PC-3 (cell line): ENCODE measurements around the gene ERFL. TPM values are rescaled to one million over a fixed set of nuclear protein-coding genes. Genes with fewer than 3 reads are reported as not detected.

Experiments used
- ATAC-seq: fragments of 200-7000 bp; cut with Tn5 transposase; 2 replicates; pipeline ENCODE4 v1.9.1; 2020; ENCODE audit warnings: mild to moderate bottlenecking, moderate library complexity
- BruUV-seq: library from RNA; stranded (reverse); fragments of 400-500 nt; replicated peaks from 2 replicates; lab custom pipeline; 2021; lab: Mats Ljungman, UMichigan
- CTCF ChIA-PET: fragments of 300-600 bp; sonication (Branson Sonifier 250); formaldehyde crosslinking; loops from one replicate; lab custom pipeline; 2022; ENCODE audit warnings: antibody characterized with exemption; lab: Charles Lee
- POLR2A ChIA-PET: fragments of 300-600 bp; sonication (Branson Sonifier 250); formaldehyde crosslinking; loops from one replicate; lab custom pipeline; 2022; ENCODE audit warnings: antibody characterized with exemption; ENCODE audit not compliant: unreplicated experiment; lab: Charles Lee
- DNase-seq: peaks from one replicate; pipeline ENCODE4 v3.0.0-alpha.2; 2015
- H2AFZ ChIP-seq: fragments of 300-600 bp; sonication (generic); 2 replicates; pipeline ENCODE4 v1.6.0; 2016; ENCODE audit warnings: antibody characterized with exemption, low read length
- H3F3A ChIP-seq: fragments of 300-600 bp; sonication (generic); one replicate; pipeline ENCODE4 v1.6.0; 2017; ENCODE audit warnings: antibody characterized with exemption, low read length, control low read depth, mild to moderate bottlenecking; ENCODE audit not compliant: unreplicated experiment
- H3K27ac ChIP-seq: fragments of 300-600 bp; sonication (generic); 2 replicates; pipeline ENCODE4 v1.5.1; 2016; ENCODE audit warnings: mild to moderate bottlenecking, low read length
- H3K27me3 ChIP-seq: fragments of 300-600 bp; sonication (generic); 2 replicates; pipeline ENCODE4 v1.6.1; 2016; ENCODE audit warnings: low read length, mixed read lengths
- H3K36me3 ChIP-seq: fragments of 300-600 bp; sonication (generic); 2 replicates; pipeline ENCODE4 v1.6.1; 2016; ENCODE audit warnings: low read depth, mixed run types, low read length, mixed read lengths
- H3K4me1 ChIP-seq: fragments of 300-600 bp; sonication (generic); 2 replicates; pipeline ENCODE4 v1.5.1; 2016; ENCODE audit warnings: low read length; ENCODE audit not compliant: insufficient read depth
- H3K4me2 ChIP-seq: fragments of 300-600 bp; sonication (generic); 2 replicates; pipeline ENCODE4 v1.6.0; 2016; ENCODE audit warnings: low read length
- H3K4me3 ChIP-seq: fragments of 300-600 bp; sonication (generic); 2 replicates; pipeline ENCODE4 v1.5.1; 2016; ENCODE audit warnings: mild to moderate bottlenecking, low read length, mixed read lengths
- H3K79me2 ChIP-seq: fragments of 300-600 bp; sonication (generic); 2 replicates; pipeline ENCODE4 v1.6.1; 2017; ENCODE audit warnings: low read length, mixed read lengths
- H3K9ac ChIP-seq: fragments of 300-600 bp; sonication (generic); 2 replicates; pipeline ENCODE4 v1.6.0; 2016; ENCODE audit warnings: mild to moderate bottlenecking, low read length
- H3K9me2 ChIP-seq: fragments of 300-600 bp; sonication (generic); replicated peaks from 2 replicates; pipeline ENCODE4 v1.6.1; 2016; ENCODE audit warnings: mixed run types, low read length, mixed read lengths
- H3K9me3 ChIP-seq: fragments of 300-600 bp; sonication (generic); 2 replicates; pipeline ENCODE4 v1.6.1; 2016; ENCODE audit warnings: low read length, mixed read lengths
- H4K20me1 ChIP-seq: fragments of 300-600 bp; sonication (generic); 2 replicates; pipeline ENCODE4 v1.6.1; 2016; ENCODE audit warnings: low read length, mixed read lengths
- EZH2 ChIP-seq: fragments of 300-600 bp; sonication (generic); IDR thresholded peaks from one replicate; pipeline ENCODE4 v1.6.1; 2017; ENCODE audit warnings: antibody characterized with exemption, mild to moderate bottlenecking, low read length; ENCODE audit not compliant: unreplicated experiment
- EZH2phosphoT487 ChIP-seq: fragments of 300-600 bp; sonication (generic); IDR thresholded peaks from 2 replicates; pipeline ENCODE4 v1.6.1; 2018; ENCODE audit warnings: mild to moderate bottlenecking, antibody characterized with exemption, low read length, borderline replicate concordance
- intact Hi-C: fragments of 100-400 bp; cut with micrococcal nuclease; formaldehyde crosslinking; loops from 2 replicates; pipeline ENCODE4 v1.9.0; 2023
- total RNA-seq: library from RNA; depleted of rRNA; stranded (reverse); fragments of >200 nt; gene quantifications from 2 replicates; pipeline ENCODE4 v1.2.3, GENCODE V29; 2014
- TF ChIP-seq, protein P1 (sequence below): fragments of 300-600 bp; sonication (generic); conservative IDR thresholded peaks from 2 replicates; pipeline ENCODE4 v1.5.1; 2017; ENCODE audit warnings: antibody characterized with exemption, low read depth, mild to moderate bottlenecking, low read length

ERFL gene
- total RNA-seq, 1 experiment from 2014 or later, result 0.11 TPM

DNA sequence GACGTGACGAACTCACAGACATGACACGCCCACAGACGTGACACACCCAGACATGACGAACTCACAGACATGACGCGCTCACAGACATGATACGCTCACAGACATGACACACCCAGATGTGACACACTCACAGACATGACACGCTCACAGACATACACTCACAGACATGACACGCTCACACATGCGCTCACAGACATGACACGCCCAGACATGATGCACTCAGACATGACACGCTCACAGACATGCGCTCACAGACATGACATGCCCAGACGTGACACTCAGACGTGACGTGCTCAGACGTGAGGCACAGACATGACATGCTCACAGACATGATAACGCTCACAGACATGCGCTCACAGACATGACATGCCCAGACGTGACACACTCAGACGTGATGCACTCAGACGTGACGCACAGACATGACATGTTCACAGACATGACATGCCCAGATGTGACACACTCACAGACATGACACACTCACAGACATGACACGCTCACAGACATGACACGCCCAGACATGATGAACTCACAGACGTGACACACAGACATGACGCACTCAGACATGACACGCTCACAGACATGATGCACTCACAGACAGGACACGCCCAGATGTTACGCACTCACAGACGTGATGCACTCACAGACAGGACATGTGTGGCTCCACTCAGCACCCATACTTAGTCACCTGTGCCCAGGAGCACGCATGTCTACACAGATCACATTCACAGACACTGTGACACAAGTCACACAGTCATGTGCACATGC, 8.1 kb downstream of the ERFL start:
- intact Hi-C loops, result no loop called here
- ChIA-PET CTCF (no interaction called here), POLR2A (no interaction called here)
- no peak for TF ChIP-seq EZH2
- TF ChIP-seq, protein P1, sequence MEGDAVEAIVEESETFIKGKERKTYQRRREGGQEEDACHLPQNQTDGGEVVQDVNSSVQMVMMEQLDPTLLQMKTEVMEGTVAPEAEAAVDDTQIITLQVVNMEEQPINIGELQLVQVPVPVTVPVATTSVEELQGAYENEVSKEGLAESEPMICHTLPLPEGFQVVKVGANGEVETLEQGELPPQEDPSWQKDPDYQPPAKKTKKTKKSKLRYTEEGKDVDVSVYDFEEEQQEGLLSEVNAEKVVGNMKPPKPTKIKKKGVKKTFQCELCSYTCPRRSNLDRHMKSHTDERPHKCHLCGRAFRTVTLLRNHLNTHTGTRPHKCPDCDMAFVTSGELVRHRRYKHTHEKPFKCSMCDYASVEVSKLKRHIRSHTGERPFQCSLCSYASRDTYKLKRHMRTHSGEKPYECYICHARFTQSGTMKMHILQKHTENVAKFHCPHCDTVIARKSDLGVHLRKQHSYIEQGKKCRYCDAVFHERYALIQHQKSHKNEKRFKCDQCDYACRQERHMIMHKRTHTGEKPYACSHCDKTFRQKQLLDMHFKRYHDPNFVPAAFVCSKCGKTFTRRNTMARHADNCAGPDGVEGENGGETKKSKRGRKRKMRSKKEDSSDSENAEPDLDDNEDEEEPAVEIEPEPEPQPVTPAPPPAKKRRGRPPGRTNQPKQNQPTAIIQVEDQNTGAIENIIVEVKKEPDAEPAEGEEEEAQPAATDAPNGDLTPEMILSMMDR, result no peak
- TF ChIP-seq EZH2phosphoT487, result no peak
- ATAC-seq (no peak), DNase-seq (no peak)
- H3K9me3 ChIP-seq, result no peaks in the 10 kb centered on the region
- peaks cover 11% of the 10 kb centered on the region for H3K27me3 ChIP-seq
- H3K9me2 ChIP-seq, result no peaks in the 10 kb centered on the region
- H3K4me3 ChIP-seq, result no peak overlapping the region
- no peaks in the 10 kb centered on the region for H3K36me3 ChIP-seq
- no peak overlapping the region for H3K4me2 ChIP-seq
- H4K20me1 ChIP-seq, result no peaks in the 10 kb centered on the region
- no peaks in the 10 kb centered on the region for H3K79me2 ChIP-seq
- no peak overlapping the region for H2AFZ ChIP-seq
- H3K4me1 ChIP-seq, result no peaks in the 10 kb centered on the region
- H3K9ac ChIP-seq, result no peak overlapping the region
- BruUV-seq, result no TSS peak
- no peaks in the 10 kb centered on the region for H3F3A ChIP-seq
- no peak overlapping the region for H3K27ac ChIP-seq

DNA sequence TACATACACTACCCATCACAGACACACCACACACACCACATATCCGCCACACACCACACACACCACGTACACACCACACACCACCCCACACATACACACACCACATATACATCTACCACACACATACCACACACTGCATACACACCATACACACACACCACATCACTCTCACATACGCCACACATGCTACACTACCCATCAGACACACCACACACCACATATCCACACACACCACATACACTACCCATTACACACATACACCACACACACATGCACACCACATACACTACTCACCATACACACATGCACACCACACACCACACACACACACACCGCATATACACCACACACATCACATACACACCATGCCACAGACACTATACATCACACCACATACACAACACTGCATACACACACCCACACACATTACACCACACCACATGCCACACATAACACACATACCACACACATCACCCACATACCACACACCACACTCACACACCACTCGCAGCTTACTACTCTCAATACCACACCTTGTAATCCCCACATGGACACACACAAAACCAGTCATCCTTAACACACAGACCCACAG, 9.5 kb downstream of the ERFL start:
- TF ChIP-seq EZH2phosphoT487 (no peak), EZH2 (no peak)
- ATAC-seq, result no peak
- H3K4me1 ChIP-seq, result no peaks in the 10 kb centered on the region
- H3K79me2 ChIP-seq, result no peaks in the 10 kb centered on the region
- no peak overlapping the region for H2AFZ ChIP-seq
- ChIA-PET POLR2A (no interaction called here), CTCF (no interaction called here)
- H3K27me3 ChIP-seq, result peaks cover 18% of the 10 kb centered on the region
- H3K9me2 ChIP-seq, result no peaks in the 10 kb centered on the region
- no peaks in the 10 kb centered on the region for H3K36me3 ChIP-seq
- DNase-seq, result no peak
- no TSS peak for BruUV-seq
- no peaks in the 10 kb centered on the region for H3K9me3 ChIP-seq
- H3K4me2 ChIP-seq, result no peak overlapping the region
- H3K27ac ChIP-seq, result no peak overlapping the region
- H3F3A ChIP-seq, result no peaks in the 10 kb centered on the region
- H3K9ac ChIP-seq, result no peak overlapping the region
- intact Hi-C loops, result no loop called here
- H4K20me1 ChIP-seq, result no peaks in the 10 kb centered on the region
- no peak overlapping the region for H3K4me3 ChIP-seq

DNA sequence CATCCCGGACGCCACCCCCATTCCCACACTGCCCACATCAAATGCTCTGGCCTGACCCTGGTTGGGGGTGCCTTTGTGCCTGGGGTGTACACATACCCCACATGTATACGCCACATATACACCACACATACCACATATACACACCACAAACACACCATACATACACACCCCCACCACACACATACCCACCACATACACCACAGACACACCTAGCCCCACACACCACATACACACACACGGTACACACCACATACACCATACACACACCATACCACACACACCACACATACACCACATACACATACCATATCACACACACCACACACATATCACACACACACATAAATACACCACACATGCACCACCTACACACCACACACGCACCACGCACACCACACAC, 10.2 kb downstream of the ERFL start:
- Histone ChIP-seq H3K79me2 (no peaks in the 10 kb centered on the region), H4K20me1 (no peaks in the 10 kb centered on the region), H3K4me3 (no peak overlapping the region), H3K27me3 (peaks cover 24% of the 10 kb centered on the region), H3K36me3 (no peaks in the 10 kb centered on the region), H2AFZ (no peak overlapping the region), H3K4me2 (no peak overlapping the region), H3K9me2 (no peaks in the 10 kb centered on the region), H3K4me1 (no peaks in the 10 kb centered on the region), H3K9me3 (no peaks in the 10 kb centered on the region), H3F3A (no peaks in the 10 kb centered on the region), H3K27ac (no peak overlapping the region), H3K9ac (no peak overlapping the region)
- no peak for TF ChIP-seq EZH2
- TF ChIP-seq EZH2phosphoT487, result no peak
- TF ChIP-seq, protein P1, result no peak
- intact Hi-C loops, result no loop called here
- ChIA-PET POLR2A (no interaction called here), CTCF (no interaction called here)
- no peak for DNase-seq
- no TSS peak for BruUV-seq
- ATAC-seq, result no peak
